Erythroblast (primary cell): ENCODE data around the gene HOXD3.

ENCODE experiments used
- GATA1 ChIP-seq: IDR thresholded peaks from 2 replicates; pipeline ENCODE4 v1.6.1; 2011; ENCODE audit warnings: low read depth, mild to moderate bottlenecking, control low read depth, low read length, moderate library complexity
- POLR2A ChIP-seq: IDR thresholded peaks from 2 replicates; pipeline ENCODE4 v1.6.1; 2011; ENCODE audit warnings: mild to moderate bottlenecking, low read length

GRCh38 chr2:176111309-176111663, 45.8 kb upstream of the HOXD3 start:
- TF ChIP-seq POLR2A (no peak), GATA1 (no peak)
